ENCODE measurements around the gene FRMPD2.

FRMPD2 gene

DNA sequence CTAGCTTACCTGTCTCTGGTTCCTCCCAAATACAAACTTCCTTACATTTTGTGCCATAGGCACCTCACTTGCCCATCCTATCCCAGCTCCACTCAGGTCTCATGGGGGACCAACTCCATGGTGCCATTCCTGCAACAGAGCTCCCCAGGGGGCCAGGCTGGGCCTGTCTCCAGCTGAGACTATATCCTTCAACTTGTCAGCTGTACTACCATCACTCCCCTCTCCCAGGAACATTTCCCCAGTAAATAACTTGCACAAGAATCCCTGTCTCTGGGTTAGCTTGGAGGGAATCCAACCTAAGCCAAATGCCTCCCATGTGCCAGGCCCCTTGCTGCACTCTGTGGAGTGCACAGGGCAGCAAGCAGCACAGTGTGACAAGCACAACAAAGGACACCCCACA, 33.2 kb downstream of the FRMPD2 start:
- TF ChIP-seq, protein P1, sequence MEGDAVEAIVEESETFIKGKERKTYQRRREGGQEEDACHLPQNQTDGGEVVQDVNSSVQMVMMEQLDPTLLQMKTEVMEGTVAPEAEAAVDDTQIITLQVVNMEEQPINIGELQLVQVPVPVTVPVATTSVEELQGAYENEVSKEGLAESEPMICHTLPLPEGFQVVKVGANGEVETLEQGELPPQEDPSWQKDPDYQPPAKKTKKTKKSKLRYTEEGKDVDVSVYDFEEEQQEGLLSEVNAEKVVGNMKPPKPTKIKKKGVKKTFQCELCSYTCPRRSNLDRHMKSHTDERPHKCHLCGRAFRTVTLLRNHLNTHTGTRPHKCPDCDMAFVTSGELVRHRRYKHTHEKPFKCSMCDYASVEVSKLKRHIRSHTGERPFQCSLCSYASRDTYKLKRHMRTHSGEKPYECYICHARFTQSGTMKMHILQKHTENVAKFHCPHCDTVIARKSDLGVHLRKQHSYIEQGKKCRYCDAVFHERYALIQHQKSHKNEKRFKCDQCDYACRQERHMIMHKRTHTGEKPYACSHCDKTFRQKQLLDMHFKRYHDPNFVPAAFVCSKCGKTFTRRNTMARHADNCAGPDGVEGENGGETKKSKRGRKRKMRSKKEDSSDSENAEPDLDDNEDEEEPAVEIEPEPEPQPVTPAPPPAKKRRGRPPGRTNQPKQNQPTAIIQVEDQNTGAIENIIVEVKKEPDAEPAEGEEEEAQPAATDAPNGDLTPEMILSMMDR (IDR thresholded peaks at IDR 0.05; ENCODE audit: low read depth, low read length, missing control alignments) = no peak
- DNase-seq (ENCODE audit: low read depth) = no peak
- no peak overlapping the region for H3K4me3 ChIP-seq (ENCODE audit: low read depth, low read length)

DNA sequence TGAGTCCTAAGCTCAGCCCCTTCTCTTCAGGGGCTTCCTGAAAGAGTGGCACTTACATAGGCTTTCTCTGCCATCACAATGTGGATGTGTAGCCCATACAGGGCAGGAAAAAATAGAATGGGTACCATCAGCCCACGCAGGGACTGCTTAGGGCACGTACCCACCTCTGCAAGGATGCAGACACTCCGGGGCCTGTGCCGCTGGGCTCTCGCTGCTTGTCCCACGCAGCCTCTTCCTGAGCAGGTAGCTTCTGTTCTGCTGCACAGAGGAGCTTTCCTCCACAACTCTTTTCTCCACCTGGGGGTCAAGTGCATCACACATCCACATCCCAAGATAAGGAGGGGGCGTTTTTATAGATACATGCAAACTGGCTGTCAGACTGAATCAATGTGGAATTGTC, 34.3 kb downstream of the FRMPD2 start:
- no peak overlapping the region for H3K4me3 ChIP-seq (ENCODE audit: low read depth, low read length)
- no peak for DNase-seq (ENCODE audit: low read depth)
- TF ChIP-seq, protein P1 (IDR thresholded peaks at IDR 0.05; ENCODE audit: low read depth, low read length, missing control alignments) = no peak

DNA sequence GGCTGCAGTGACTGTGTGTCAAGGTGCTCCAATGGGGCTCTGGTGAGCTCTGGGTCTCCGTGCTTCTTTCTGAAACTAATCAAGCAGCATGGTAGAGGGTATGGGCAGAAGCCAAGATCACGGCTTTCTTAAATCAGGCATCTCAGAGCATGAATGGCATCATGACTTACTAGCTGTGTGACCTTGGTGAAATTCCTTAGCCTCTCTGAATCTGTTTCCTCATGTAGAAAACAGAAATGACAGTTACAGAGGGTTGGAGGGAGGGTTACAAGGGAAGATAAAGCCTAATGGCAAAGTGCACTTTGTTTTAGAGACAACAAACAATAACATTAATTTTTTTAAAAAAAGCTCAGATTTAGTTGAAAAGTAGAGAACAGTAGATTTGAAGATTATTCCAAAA, 34.9 kb downstream of the FRMPD2 start:
- TF ChIP-seq, protein P1 (IDR thresholded peaks at IDR 0.05; ENCODE audit: low read depth, low read length, missing control alignments) = no peak
- no peak for DNase-seq (ENCODE audit: low read depth)
- H3K4me3 ChIP-seq (ENCODE audit: low read depth, low read length) = no peak overlapping the region

DNA sequence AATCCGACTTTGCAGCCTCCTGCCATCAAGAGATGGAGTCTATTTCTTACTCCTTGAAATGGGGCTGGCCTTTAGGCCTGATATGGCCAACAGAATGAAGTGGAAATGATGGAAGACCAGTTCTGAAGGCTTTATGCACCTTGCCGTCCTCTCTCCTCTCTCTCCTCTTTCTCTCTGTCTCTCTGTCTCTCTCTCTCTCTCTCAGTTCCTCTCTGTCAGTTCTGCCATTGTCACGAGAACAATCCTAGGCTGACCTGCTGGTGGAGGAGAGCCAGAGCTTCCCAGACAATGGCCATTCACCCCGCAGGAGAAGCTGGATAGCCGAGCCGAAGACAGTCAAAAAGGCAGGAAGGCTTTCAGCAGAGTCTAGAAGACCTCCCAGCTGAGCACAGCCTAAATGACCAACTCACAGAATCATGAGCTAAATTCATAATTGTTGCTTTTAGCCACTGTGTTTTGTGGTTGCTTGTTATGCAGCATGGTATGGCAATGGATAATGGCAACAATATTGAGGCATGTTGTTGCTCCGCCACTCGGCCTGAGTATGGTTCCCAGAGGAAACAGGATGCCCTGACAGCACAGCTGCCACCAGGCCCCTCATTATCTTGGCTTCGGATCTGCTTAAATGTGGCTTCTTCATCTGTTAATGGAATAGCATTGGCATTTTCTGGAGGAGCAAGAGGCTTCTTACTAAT, 35.5 kb downstream of the FRMPD2 start:
- TF ChIP-seq, protein P1 (IDR thresholded peaks at IDR 0.05; ENCODE audit: low read depth, low read length, missing control alignments) = no peak
- no peak overlapping the region for H3K4me3 ChIP-seq (ENCODE audit: low read depth, low read length)
- no peak for DNase-seq (ENCODE audit: low read depth)

DNA sequence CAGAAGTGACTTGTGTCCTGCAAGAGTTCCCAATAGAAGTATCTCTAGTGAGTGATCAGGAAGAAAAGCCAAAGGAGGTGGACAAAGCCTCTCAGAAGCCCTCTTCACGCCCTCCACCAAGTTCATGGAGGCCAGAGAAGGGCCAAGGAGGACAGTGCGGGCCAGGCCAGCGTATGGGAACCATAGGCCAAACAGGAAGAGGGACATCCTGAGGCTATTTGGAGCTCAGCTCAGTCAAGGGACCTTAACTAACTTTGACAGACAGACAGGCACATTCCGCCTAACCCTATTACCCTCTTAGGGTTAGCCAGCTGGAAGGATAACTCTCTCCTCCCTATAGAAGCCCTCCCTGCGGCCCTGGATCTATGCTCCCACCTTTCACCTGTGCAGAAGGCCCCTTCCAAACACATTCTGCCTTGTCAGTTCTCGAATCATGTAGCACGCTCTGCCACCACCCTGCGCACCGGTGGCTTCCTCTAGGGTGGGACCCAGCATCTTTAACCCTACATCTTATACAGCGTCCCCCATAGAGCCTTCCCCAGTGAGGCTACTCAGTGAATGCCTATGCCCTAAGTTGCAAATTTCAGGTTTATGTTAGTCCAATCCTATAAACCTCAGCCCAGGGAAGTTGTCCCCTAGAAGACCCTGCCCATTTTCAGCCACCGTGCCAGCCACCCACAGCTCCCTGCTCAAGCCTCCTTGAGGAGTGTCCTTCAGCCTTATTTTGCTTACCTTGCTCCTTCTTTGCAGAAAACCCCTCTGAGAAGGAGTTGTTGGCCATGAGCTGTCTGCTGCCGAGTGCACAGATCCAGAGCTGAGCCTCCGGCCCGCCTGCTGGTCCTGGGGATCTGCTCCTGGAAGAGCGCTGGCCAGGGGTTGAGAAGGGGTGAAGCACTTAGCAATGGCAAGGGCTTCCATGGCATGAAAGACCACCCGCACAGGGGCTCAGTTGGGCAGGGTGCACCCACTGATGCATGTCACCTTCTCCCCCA, 36.9 kb downstream of the FRMPD2 start:
- DNase-seq (ENCODE audit: low read depth) = no peak
- TF ChIP-seq, protein P1 (IDR thresholded peaks at IDR 0.05; ENCODE audit: low read depth, low read length, missing control alignments) = no peak
- no peak overlapping the region for H3K4me3 ChIP-seq (ENCODE audit: low read depth, low read length)

- TF ChIP-seq, protein P1 (IDR thresholded peaks at IDR 0.05; ENCODE audit: low read depth, low read length, missing control alignments) = no peak
- DNase-seq (ENCODE audit: low read depth) = no peak
- H3K4me3 ChIP-seq (ENCODE audit: low read depth, low read length) = no peak overlapping the region
Measured at GRCh38 chr10:48236199-48236621, 38.3 kb downstream of the FRMPD2 start.
